Immature natural killer cell (primary cell): Measurements from ENCODE around the gene TMEM235. TPM values are rescaled to one million over a fixed set of nuclear protein-coding genes. Genes with fewer than 3 reads are reported as not detected.
"Not testable (repeated sequence)": the region's sequence is repeated elsewhere in the genome, so short reads cannot be mapped to it uniquely, and the experiment has no call there.

Source experiments
- DNase-seq, 3 donors: peaks; one replicate each; pipeline ENCODE4 v3.0.0; 2022; ENCODE audit warnings: mixed read lengths in 1 of 3
- H3K27ac Mint-ChIP-seq, 6 donors: one replicate each; pipeline ENCODE4 v1.8.0; 2020; ENCODE audit warnings: mixed read lengths in 6 of 6, mild to moderate bottlenecking in 5 of 6, inconsistent platforms in 4 of 6, moderate library complexity in 3 of 6
- H3K27me3 Mint-ChIP-seq, 3 donors: one replicate each; pipeline ENCODE4 v1.8.0; 2020 to 2021; ENCODE audit warnings: low read depth in 3 of 3, mild to moderate bottlenecking in 3 of 3, mixed read lengths in 3 of 3, moderate library complexity in 3 of 3, inconsistent platforms in 1 of 3
- H3K36me3 Mint-ChIP-seq, 3 donors: one replicate each; pipeline ENCODE4 v1.8.0; 2020; ENCODE audit warnings: mixed read lengths in 3 of 3, inconsistent platforms in 2 of 3, mild to moderate bottlenecking in 2 of 3
- H3K4me1 Mint-ChIP-seq, 2 donors: one replicate each; pipeline ENCODE4 v1.8.0; 2020; ENCODE audit warnings: inconsistent platforms in 2 of 2, mild to moderate bottlenecking in 2 of 2, mixed read lengths in 2 of 2, moderate library complexity in 1 of 2
- H3K4me3 Mint-ChIP-seq, 5 donors: one replicate each; pipeline ENCODE4 v1.8.0; 2020; ENCODE audit warnings: mild to moderate bottlenecking in 5 of 5, mixed read lengths in 5 of 5, inconsistent platforms in 3 of 5, moderate library complexity in 3 of 5
- H3K9me3 Mint-ChIP-seq, 6 donors: one replicate each; pipeline ENCODE4 v1.8.0; 2020; ENCODE audit warnings: mild to moderate bottlenecking in 6 of 6, mixed read lengths in 6 of 6, inconsistent platforms in 4 of 6, moderate library complexity in 3 of 6
- polyA plus RNA-seq, 3 donors: library from polyadenylated mRNA; unstranded; fragments of 300-500 nt; fragmentation: Illumina TruSeq; gene quantifications; one replicate each; pipeline ENCODE4 v1.2.3, GENCODE V29; 2021

TMEM235 gene
- polyA plus RNA-seq, 3 donors from 2014 or later, result not detected

DNA sequence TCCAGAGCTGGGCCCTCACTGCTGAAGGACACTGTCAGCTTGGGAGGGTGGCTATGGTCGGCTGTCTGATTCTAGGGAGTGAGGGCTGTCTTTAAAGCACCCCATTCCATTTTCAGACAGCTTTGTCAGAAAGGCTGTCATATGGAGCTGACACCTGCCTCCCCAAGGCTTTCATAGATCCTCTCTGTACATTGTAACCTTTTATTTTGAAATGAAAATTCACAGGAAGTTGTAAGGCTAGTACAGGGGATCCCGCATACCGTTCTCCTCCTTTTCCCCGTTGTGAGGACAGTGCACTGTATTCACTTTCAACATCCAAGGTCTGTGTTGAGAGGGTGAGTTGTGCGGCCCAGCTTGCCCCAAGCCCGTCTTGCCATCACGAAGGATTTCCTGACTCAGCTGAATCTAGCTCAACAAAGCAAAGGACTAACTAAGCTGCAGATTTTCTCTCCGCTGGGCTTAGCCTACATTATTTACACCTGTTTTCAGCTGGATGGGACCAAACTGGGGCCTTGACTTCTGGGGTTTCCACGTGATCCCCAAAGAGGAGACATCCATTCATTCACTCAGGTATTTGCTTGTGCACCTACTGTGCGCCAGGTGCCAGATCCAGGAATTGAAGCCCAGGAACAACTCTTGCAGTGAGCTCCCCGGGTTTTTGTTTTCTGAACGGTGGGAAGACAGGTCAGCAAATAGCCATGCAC, 5.2 kb upstream of the TMEM235 start:
- no peaks in the 10 kb centered on the region for H3K36me3 Mint-ChIP-seq
- no peak overlapping the region for H3K4me3 Mint-ChIP-seq
- no peak overlapping the region for H3K27ac Mint-ChIP-seq
- peaks cover 3 to 7% (median 6%) of the 10 kb centered on the region in 3 donors for H3K27me3 Mint-ChIP-seq
- no peak for DNase-seq
- H3K4me1 Mint-ChIP-seq, result no peaks in the 10 kb centered on the region
- H3K9me3 Mint-ChIP-seq, result no peaks in the 10 kb centered on the region

DNA sequence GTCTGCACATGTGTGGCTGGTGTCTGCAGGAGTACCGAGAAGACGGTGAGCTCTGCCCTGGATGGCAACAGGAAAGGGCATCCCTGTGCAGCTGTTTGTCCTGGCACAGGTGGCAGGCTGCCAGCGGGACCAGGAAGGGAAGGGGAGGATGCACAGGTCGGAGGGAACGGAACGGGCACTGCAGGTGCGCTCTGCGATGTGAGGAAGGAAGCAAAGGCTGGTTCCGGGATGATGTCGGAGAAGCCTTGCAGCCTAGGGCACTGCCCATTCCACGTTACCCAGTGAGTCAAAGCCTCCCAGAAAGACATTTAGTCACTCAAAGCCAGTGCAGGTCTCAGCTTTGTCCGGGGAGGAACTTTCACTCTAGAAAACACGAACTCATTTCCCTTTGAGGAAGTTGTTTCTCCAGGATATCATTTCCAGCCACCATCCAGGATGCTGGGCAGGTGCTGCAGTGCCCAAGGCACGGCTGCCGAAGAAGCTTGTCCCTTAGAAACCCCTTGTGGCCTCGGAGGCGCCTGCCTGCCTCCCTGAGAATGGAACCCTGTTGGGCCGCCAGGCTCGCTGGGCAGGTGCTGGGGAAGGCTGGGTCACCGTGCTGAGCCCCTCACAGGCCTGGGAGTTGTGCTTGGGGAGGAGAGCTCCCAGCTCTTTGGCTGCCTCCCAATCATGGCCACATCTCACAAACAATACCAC, 4.5 kb upstream of the TMEM235 start:
- Mint-ChIP-seq H3K4me3 (no peak overlapping the region), H3K27me3 (peaks cover 3 to 7% (median 6%) of the 10 kb centered on the region in 3 donors), H3K36me3 (no peaks in the 10 kb centered on the region), H3K9me3 (no peaks in the 10 kb centered on the region), H3K4me1 (no peaks in the 10 kb centered on the region), H3K27ac (no peak overlapping the region)
- no peak for DNase-seq

DNA sequence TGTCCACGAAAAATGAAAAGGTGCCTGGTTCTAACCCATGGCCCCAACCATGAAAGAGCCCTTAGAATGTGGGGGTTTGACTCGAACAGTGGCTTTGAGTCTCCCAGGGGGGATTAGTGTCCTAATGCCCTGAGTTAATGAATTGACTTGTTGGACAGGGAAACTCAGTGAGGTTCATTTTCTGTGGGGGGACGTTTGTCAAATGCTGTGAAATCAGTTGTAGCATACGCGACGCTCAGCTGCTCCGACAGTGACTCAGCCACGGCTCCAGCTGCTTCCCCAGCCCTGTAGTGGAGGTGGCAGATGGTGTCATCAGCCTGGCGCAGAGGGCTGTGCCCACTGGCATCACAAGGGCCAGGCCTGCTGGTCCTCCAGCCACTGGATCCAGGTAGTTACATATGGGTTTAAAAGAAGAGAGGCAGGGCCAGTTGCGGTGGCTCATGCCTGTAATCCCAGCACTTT, 3.9 kb upstream of the TMEM235 start:
- H3K36me3 Mint-ChIP-seq, result no peaks in the 10 kb centered on the region
- no peak overlapping the region for H3K4me3 Mint-ChIP-seq
- no peaks in the 10 kb centered on the region for H3K4me1 Mint-ChIP-seq
- no peak overlapping the region for H3K27ac Mint-ChIP-seq
- no peaks in the 10 kb centered on the region for H3K9me3 Mint-ChIP-seq
- DNase-seq, result no peak
- peaks cover 3 to 7% (median 6%) of the 10 kb centered on the region in 3 donors for H3K27me3 Mint-ChIP-seq

DNA sequence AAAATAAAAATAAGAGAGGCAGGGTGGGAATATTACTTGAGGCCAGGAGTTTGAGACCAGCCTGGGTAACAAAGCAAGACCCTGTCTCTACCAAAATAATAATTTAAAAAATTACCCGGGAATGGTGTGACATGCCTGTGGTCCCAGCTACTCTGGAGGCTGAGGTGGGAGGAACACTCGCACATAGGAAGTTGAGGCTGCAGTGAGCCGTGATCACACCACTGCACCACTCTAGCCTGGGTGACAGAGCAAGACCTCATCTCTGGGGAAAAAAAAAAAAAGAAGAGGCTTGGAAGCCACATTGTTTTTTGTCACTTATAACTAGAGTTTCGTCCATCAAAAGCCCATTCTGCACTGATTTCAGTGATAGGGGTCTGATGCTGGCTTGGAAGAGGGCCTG, 3.3 kb upstream of the TMEM235 start:
- Mint-ChIP-seq H3K9me3 (no peaks in the 10 kb centered on the region), H3K27me3 (peaks cover 3 to 10% (median 9%) of the 10 kb centered on the region in 3 donors), H3K4me1 (peaks cover 0 to 3% of the 10 kb centered on the region in 2 donors), H3K36me3 (no peaks in the 10 kb centered on the region), H3K27ac (no peak overlapping the region), H3K4me3 (no peak overlapping the region)
- no peak for DNase-seq

DNA sequence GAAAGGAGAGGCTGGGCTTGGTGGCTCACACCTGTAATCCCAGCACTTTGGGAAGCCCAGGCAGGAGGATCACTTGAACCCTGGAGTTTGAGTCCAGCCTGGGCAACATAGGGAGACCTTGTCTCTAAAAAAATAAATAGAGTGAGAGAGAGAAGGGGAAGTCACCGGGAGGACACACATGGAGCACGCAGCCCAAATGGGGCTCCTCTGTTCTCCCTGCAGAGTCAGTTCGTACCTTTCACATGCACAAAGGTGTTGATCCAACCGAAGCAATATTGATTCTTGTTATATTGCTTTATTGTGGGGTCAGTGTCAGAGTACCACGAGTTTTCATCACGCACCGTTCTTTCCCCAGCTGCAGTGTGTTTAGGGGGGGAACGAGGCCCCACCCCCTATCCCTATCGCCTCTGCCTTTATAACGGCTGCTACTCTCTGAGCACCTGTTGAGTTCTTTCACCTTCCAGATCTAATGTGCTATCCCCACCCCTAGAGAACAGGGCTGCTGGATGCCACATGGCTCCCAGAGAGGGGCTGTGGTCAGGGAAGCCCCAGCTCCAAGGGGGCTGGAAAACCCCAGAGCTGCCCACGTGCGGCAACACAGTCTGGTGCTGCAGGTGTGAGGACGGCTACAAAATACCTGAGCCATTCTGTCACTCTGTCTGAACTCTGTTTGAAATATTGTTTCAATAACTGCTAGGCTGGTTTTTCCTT, 1.0 kb upstream of the TMEM235 start:
- Mint-ChIP-seq H3K36me3 (no peaks in the 10 kb centered on the region), H3K27me3 (peaks cover 3 to 11% (median 10%) of the 10 kb centered on the region in 3 donors), H3K4me1 (peaks cover 0 to 3% of the 10 kb centered on the region in 2 donors), H3K9me3 (no peaks in the 10 kb centered on the region), H3K4me3 (no peak overlapping the region), H3K27ac (no peak overlapping the region)
- DNase-seq, result no peak

DNA sequence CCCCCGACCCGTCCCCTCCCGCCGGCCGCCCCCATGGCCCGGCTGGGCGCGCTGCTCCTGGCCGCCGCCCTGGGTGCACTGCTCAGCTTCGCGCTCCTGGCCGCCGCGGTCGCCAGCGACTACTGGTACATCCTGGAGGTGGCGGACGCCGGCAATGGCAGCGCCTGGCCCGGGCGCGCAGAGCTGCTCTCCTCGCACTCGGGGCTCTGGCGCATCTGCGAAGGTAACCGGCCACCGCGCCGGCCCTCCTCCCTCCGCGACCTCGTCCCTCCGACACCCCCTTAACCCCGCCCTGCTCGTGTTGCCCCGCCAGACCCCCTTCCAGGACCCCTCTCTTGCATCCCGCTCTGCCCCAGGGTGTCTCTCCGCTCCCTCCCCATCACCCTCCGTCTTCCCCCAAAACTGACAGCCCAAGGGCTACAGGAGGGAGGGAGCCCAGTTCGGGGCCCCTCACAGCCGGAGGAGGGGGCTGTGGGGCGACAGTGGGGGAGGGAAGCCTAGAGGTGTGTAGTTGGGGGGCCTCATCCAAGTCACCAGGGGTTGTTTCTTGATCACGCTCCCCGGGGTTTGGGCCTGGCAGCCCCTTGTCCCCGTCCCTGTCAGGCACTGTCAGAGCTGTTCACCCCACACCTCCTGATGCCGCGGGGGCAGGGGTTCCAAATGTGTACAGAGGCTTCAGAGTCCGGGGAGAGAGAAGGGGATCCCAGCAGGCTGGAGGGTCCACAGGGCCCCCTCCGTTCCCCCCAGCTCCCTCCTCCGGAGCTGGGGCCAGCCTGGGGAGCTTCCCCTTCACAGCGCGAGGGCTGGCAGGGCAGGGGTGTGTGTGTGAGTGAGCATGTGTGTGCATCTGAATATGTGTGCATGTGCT, 794 bp downstream of the TMEM235 start:
- DNase-seq, result no peak
- Mint-ChIP-seq H3K27me3 (peaks cover 3 to 11% (median 10%) of the 10 kb centered on the region in 3 donors), H3K9me3 (no peaks in the 10 kb centered on the region), H3K4me3 (no peak overlapping the region), H3K36me3 (no peaks in the 10 kb centered on the region), H3K27ac (no peak overlapping the region), H3K4me1 (peaks cover 0 to 3% of the 10 kb centered on the region in 2 donors)

DNA sequence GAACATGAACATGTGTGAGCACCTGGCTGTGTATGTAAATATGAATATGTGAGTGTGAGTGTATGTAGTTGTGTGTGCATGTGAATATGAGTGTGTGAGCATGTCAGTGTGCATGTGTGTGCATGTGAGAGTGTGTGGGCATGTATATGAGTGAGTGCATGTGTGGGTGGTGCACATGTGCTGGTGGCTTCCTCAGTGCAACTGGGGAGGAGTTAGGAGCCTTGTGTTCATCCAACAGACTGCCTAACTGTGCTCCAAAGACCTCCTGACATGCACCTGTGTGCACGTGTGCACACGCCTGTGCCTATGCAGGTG, 1.4 kb downstream of the TMEM235 start:
- DNase-seq, result no peak
- Mint-ChIP-seq H3K27ac (no peak overlapping the region), H3K9me3 (no peaks in the 10 kb centered on the region), H3K36me3 (no peaks in the 10 kb centered on the region), H3K4me1 (peaks cover 0 to 3% of the 10 kb centered on the region in 2 donors), H3K4me3 (no peak overlapping the region), H3K27me3 (peaks cover 1 to 10% (median 9%) of the 10 kb centered on the region in 3 donors)

DNA sequence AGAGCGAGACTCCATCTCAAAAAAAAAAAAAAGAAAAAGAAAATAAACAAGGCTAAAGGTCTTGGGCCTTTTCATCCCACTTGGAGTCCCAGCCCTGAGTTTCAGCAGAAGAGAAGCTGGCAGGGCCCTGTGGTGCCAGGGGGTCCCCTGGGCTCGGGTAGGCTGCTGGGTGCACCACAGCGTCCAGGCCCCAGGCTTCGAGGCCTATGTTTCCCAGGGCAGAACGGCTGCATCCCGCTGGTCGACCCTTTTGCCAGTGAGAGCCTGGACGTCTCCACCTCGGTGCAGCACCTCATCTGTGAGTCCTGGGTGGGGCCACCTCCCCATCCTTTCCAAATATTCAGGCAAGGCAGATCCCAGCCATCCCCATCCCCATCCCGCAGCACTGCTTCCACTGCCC, 2.2 kb downstream of the TMEM235 start:
- Mint-ChIP-seq H3K4me1 (peaks cover 0 to 3% of the 10 kb centered on the region in 2 donors), H3K4me3 (no peak overlapping the region), H3K36me3 (no peaks in the 10 kb centered on the region), H3K27ac (no peak overlapping the region), H3K27me3 (peaks cover 0 to 10% (median 9%) of the 10 kb centered on the region in 3 donors), H3K9me3 (no peaks in the 10 kb centered on the region)
- DNase-seq, result no peak

DNA sequence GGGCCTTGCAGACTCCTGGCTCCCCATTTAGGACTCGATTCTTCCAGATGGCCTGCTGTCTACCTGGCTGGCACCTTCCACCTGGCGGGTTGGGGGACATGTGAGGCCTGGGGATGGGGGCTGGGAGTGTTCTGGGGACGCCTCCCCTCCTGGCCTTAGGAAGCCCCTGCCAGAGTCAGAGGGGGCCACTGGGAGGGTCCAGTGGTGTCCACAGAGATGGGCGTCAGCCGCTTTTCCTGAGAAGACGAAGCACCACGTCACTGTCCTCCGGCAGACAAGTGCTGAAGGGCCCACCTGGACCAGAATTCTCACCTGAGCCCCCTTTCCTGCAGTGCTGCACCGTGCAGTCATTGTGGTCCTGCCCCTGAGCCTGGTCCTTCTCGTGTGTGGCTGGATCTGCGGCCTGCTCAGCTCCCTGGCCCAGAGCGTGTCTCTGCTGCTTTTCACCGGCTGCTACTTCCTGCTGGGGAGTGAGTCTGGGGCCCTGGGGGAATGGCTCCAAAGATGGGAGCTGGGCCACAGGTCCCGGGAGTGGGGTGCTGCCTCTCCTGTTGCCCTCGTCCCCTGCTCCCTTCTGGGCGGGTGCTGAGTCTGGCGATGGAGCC, 2.9 kb downstream of the TMEM235 start:
- Mint-ChIP-seq H3K9me3 (no peaks in the 10 kb centered on the region), H3K4me1 (peaks cover 0 to 3% of the 10 kb centered on the region in 2 donors), H3K4me3 (no peak overlapping the region), H3K27ac (no peak overlapping the region), H3K27me3 (peaks cover 0 to 10% (median 9%) of the 10 kb centered on the region in 3 donors), H3K36me3 (no peaks in the 10 kb centered on the region)
- no peak for DNase-seq

DNA sequence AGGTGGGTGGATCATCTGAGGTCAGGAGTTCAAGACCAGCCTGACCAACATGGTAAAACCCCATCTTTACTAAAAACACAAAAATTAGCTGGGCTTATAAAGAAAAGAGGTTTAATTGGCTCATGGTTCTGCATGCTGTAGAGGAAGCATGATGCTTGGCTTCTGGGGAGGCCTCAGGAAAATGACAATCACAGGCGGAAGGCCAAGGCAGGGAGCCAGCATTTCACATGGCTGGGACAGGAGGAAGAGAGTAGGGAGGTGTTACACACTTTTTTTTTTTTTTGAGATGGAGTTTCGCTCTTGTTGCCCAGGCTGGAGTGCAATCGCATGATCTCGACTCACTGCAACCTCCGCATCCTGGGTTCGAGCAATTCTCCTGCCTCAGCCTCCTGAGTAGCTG, 3.6 kb downstream of the TMEM235 start:
- not testable (repeated sequence) for H3K4me3 Mint-ChIP-seq

DNA sequence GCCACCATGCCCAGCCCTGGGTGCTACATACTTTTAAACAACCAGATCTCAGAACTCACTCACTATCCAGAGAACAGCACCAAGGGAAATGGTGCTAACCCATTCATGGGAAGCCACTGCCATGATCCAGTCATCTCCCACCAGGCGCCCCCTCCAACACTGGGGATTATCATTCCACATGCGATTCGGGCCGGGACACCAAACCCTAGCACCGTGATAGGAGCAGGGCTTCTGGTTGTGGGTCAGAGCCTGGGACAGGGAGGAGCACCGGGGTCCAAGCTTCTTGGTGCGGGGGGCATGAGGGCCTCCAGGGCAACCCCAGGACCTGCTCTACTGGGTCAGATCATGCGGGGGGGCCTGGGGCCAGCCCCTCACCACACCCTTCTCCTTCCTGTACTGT, 4.5 kb downstream of the TMEM235 start:
- Mint-ChIP-seq H3K27ac (no peak overlapping the region), H3K4me1 (peaks cover 0 to 3% of the 10 kb centered on the region in 2 donors), H3K27me3 (peaks cover 0 to 5% (median 4%) of the 10 kb centered on the region in 3 donors)

More for the DNA sequence above, 3.6 kb downstream of the TMEM235 start:
- H3K27me3 Mint-ChIP-seq, DNase-seq, H3K27ac Mint-ChIP-seq, H3K4me1 Mint-ChIP-seq, H3K9me3 Mint-ChIP-seq, H3K36me3 Mint-ChIP-seq: not testable (repeated sequence)

DNA sequence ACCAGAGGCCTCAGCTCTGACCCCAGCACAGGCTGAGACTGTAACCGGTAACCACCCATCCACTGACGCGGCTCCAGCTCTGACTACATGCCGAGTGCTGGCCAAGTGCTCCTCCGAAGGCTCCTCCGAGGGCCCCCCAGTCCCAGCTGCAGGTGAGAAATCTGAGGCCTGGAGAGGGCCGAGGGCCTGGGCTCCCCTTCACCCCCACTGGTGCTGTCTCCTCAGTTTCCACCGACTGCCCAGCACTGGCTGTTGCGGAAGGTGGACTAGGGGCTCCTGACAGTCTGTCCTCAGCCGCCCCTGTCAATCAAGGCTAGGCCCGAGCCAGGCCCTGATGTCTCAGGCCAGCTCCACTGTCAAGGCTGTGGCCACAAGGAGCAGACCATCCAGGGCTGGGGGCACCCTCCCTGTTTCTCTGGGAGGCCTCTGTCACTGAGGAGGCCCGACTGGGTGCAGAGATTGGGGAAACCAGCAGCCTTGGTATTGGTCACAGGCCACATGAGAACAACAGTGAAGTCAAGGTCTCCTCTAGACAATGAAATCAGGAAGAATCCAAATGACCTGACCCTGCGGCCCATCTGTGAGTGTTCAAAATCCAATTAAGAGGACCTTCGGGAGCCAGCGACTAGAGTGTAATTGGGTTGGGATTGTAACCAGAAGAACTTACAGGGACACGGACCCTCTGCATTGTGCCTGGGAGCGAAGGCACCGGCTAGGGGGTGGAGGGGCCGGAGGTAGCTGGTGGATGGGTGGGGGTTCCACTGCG, 5.1 kb downstream of the TMEM235 start:
- H3K36me3 Mint-ChIP-seq, result no peaks in the 10 kb centered on the region
- DNase-seq, result no peak
- H3K9me3 Mint-ChIP-seq, result no peaks in the 10 kb centered on the region
- H3K4me1 Mint-ChIP-seq, result peaks cover 0 to 3% of the 10 kb centered on the region in 2 donors
- H3K27ac Mint-ChIP-seq, result no peak overlapping the region
- H3K4me3 Mint-ChIP-seq, result no peak overlapping the region
- H3K27me3 Mint-ChIP-seq, result peaks cover 0 to 4% (median 3%) of the 10 kb centered on the region in 3 donors

More for the DNA sequence above, 4.5 kb downstream of the TMEM235 start:
- Mint-ChIP-seq H3K36me3 (no peaks in the 10 kb centered on the region), H3K4me3 (no peak overlapping the region), H3K9me3 (no peaks in the 10 kb centered on the region)
- no peak for DNase-seq
